Testis (tissue), 3 donors: ENCODE measurements around the gene FCN2. TPM values are rescaled to one million over a fixed set of nuclear protein-coding genes. Genes with fewer than 3 reads are reported as not detected.

Experiments used
- DNase-seq: peaks from one replicate; pipeline ENCODE4 v3.0.0-alpha.2; 2019
- H3K27ac ChIP-seq, 2 donors: fragments of 200-600 bp; sonication (generic); one replicate each; pipeline ENCODE4 v1.5.1; 2019
- H3K27me3 ChIP-seq: fragments of 200-600 bp; sonication (generic); one replicate; pipeline ENCODE4 v1.5.1; 2019
- H3K36me3 ChIP-seq: fragments of 200-600 bp; sonication (generic); one replicate; pipeline ENCODE4 v1.5.1; 2017; ENCODE audit warnings: low read depth; ENCODE audit errors: missing control alignments
- H3K4me1 ChIP-seq: fragments of 200-600 bp; sonication (generic); one replicate; pipeline ENCODE4 v1.5.1; 2019
- H3K4me3 ChIP-seq, 2 donors: fragments of 200-600 bp; sonication (generic); one replicate each; pipeline ENCODE4 v1.5.1; 2017 to 2019
- H3K9me3 ChIP-seq: fragments of 200-600 bp; sonication (generic); one replicate; pipeline ENCODE4 v1.5.1; 2017
- CTCF ChIP-seq, 3 experiments: fragments of 450-650 bp in 2 of 3; fragments of 200-600 bp in 1 of 3; sonication (generic) in 1 of 3; IDR thresholded peaks; one replicate each; pipeline ENCODE4 v1.5.1; 2016 to 2019; ENCODE audit warnings: antibody characterized with exemption in 3 of 3, mild to moderate bottlenecking in 2 of 3, moderate library complexity in 1 of 3
- POLR2A ChIP-seq: fragments of 450-650 bp; IDR thresholded peaks from one replicate; pipeline ENCODE4 v1.6.1; 2017; ENCODE audit warnings: antibody characterized with exemption, mild to moderate bottlenecking, moderate library complexity
- WGBS, 2 donors: methylation state at CpG; one replicate each; pipeline ENCODE4 v1.1.5; 2018; 5-methylcytosine and 5-hydroxymethylcytosine counted together
- intact Hi-C: fragments of 100-400 bp; cut with DNase I; formaldehyde crosslinking; loops from one replicate; pipeline ENCODE4 v1.15.1; 2023; ENCODE audit warnings: low total_unique reads
- polyA plus RNA-seq: library from polyadenylated mRNA; stranded (reverse); fragments of 350-450 nt; fragmentation: Illumina TruSeq; extraction: RNeasy Lipid Tissue Mini Kit (QIAGEN cat#74804); gene quantifications from one replicate; pipeline ENCODE4 v1.2.3, GENCODE V29; 2014; ENCODE audit warnings: low read depth, low replicate concordance; ENCODE audit not compliant: insufficient read depth
- total RNA-seq, 2 donors: library from RNA; depleted of rRNA; stranded (reverse); fragments of >200 nt; gene quantifications; one replicate each; pipeline ENCODE4 v1.2.3, GENCODE V29; 2016

Gene FCN2
- total and polyA plus RNA-seq, 3 donors from 2014 or later: 0.43 TPM; not detected in 2

- intact Hi-C loops: no loop called here
- DNase-seq: no peak
- H3K27me3 ChIP-seq: no peaks in the 10 kb centered on the region
- TF ChIP-seq CTCF (IDR thresholded peaks at IDR 0.05) (no peak), POLR2A (no peak)
- 81 to 87% methylated on average over 4 of the region's 4 CpGs for WGBS, 2 donors
- H3K27ac ChIP-seq: no peak overlapping the region
- no peaks in the 10 kb centered on the region for H3K9me3 ChIP-seq
- H3K4me1 ChIP-seq: peaks cover 14% of the 10 kb centered on the region
- no peaks in the 10 kb centered on the region for H3K36me3 ChIP-seq
- H3K4me3 ChIP-seq: no peak overlapping the region
Measured at GRCh38 chr9:134877541-134877940, 3.1 kb upstream of the FCN2 start.

GRCh38 chr9:134879664-134880483, 736 bp upstream of the FCN2 start:
- DNase-seq: no peak
- intact Hi-C loops: no loop called here
- WGBS, 2 donors: 87 to 88% methylated on average over 13 of the region's 13 CpGs

GRCh38 chr9:134881313-134881670, 682 bp downstream of the FCN2 start:
- 93 to 94% methylated on average over 8 to 13 of the region's 13 CpGs for WGBS, 2 donors
- Histone ChIP-seq H3K27me3 (no peaks in the 10 kb centered on the region), H3K9me3 (no peaks in the 10 kb centered on the region), H3K36me3 (no peaks in the 10 kb centered on the region), H3K27ac (no peak overlapping the region), H3K4me3 (no peak overlapping the region), H3K4me1 (peaks cover 14% of the 10 kb centered on the region)
- no peak for DNase-seq
- intact Hi-C loops: no loop called here
- TF ChIP-seq POLR2A (no peak), CTCF (IDR thresholded peaks at IDR 0.05) (no peak)

More at GRCh38 chr9:134879664-134880483, 736 bp upstream of the FCN2 start:
- H3K9me3 ChIP-seq: no peaks in the 10 kb centered on the region
- peaks cover 14% of the 10 kb centered on the region for H3K4me1 ChIP-seq
- H3K27me3 ChIP-seq: no peaks in the 10 kb centered on the region
- TF ChIP-seq CTCF (IDR thresholded peaks at IDR 0.05) (no peak), POLR2A (no peak)
- H3K4me3 ChIP-seq: no peak overlapping the region
- no peak overlapping the region for H3K27ac ChIP-seq
- no peaks in the 10 kb centered on the region for H3K36me3 ChIP-seq

- H3K9me3 ChIP-seq: no peaks in the 10 kb centered on the region
- TF ChIP-seq CTCF (IDR thresholded peaks at IDR 0.05) (no peak), POLR2A (no peak)
- H3K36me3 ChIP-seq: no peaks in the 10 kb centered on the region
- DNase-seq: no peak
- H3K27ac ChIP-seq: no peak overlapping the region
- intact Hi-C loops: no loop called here
- no peaks in the 10 kb centered on the region for H3K27me3 ChIP-seq
- WGBS, 2 donors: 83% methylated on average over 3 of the region's 3 CpGs; no CpG with 5 or more reads in 1 of the 2 donors
- H3K4me3 ChIP-seq: no peak overlapping the region
- peaks cover 14% of the 10 kb centered on the region for H3K4me1 ChIP-seq
Measured at GRCh38 chr9:134882204-134882785, 1.7 kb downstream of the FCN2 start.
